GM12874 (cell line): ENCODE data around the gene SAP30BP.

Source experiments
- CTCF ChIP-seq: IDR thresholded peaks from 2 replicates; pipeline ENCODE4 v1.5.1; 2011; ENCODE audit warnings: low read depth, mild to moderate bottlenecking, control low read depth, low read length, moderate library complexity; ENCODE audit not compliant: insufficient read depth

The SAP30BP gene

DNA sequence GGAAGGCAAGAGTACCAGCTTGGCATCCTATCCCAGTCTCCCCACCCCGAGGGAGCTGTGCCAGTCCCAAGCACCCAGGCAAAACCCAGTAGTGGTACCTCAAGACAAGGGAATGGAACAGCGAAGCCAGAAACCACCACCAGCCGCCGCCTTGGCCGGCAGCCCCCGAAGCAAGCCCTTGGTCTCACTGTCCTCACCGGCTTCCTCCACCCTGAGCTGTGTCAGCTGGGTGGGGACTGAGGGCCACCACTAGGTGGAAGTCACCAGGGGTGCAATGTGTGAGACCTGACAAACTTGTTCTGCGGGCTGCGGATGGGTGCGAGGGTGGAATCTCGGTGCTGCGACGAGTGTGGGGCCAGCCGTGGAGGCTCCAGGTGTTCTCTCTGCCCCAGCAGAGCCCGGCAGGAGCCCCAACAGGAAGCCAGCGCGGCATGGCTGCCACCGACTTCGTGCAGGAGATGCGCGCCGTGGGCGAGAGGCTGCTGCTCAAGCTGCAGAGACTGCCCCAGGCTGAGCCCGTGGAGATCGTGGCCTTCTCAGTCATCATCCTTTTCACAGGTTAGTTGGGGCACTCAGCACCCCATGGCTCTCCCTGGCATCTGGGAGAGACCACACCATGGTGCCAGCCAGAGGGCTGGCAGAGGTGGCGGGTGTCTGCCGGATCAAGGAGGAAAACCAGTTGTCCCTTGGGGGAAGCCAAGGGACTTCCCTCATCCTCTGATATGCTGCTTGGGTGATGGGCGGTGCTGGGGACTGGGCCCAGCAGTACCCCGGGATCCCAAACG lies 27.2 kb upstream of the SAP30BP start:
- TF ChIP-seq CTCF: no peak

- TF ChIP-seq CTCF: no peak
Measured at GRCh38 chr17:75640556-75641119, 26.5 kb upstream of the SAP30BP start.

DNA sequence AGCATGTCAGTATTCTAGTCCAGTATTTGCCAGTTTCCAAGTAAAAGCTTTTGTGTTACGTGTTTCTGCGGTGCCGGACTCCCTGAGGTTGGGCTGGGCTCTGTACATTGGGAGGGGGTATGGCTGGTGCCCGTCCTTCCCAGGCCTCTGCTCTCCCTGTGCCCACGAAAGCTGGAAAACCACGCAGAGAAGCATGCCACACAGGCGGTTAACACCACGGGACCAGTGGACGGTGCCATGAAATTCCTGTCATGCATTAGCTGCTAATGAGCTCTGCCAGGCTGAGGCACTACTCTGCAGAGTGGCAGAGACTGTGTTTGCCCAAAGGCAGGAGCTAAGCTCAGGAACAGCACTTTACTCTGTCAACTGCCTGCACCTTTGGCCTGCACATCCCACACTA lies 25.8 kb upstream of the SAP30BP start:
- TF ChIP-seq CTCF: no peak

DNA sequence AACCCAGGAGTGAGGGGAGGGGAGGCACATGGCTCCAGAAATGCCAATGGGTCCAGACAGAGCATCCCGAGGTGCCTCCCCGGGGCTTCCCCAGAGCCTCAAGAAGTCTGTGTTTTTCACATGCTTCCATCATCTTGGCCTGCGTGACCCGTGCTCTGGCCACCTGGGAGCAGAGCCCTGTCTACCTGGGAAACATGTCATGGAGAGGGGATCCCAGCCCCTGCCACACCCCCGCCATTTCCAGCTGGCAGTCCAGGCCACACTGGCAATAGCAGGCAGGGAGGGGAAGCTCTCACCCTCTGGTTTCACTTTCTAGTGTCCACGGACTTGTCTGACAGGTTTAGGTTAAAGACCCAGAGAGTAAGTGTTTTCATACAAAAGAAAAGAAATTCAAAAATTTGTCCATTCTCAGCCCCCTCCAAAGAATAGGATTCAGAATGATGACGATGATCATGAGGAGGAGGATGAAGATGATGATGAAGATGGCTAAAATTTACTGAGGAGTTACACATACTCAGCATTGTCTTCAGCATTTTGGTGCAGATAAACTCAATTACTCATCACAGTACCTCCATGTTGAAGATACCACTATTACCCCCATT lies 24.9 kb upstream of the SAP30BP start:
- no peak for TF ChIP-seq CTCF

- TF ChIP-seq CTCF: no peak
Measured at GRCh38 chr17:75642784-75643642, 24.1 kb upstream of the SAP30BP start.

DNA sequence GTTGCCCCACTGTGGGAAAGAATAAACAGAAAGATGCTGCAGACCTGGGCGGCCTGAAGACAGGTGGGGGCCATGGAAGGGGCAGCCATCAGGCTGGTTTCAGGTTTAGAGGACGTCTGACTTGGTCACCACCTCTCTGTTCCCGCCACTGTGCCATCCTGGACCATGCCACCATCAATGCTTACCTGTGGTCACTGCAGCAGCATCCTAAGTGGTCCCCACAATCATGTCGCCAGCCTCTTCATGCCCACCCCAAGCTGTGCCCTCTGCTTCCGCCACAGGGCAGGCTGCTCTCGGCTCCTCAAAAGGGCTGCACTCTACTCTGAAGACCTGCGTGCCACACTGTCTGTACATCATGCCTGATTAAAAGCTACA lies 23.5 kb upstream of the SAP30BP start:
- TF ChIP-seq CTCF: no peak

GRCh38 chr17:75645501-75645888 lies 21.6 kb upstream of the SAP30BP start:
- TF ChIP-seq CTCF: no peak
